NCI-H524 (cell line): ENCODE measurements around the gene SEZ6.
"Not testable (repeated sequence)": the region's sequence is repeated elsewhere in the genome, so short reads cannot be mapped to it uniquely, and the experiment has no call there.

Experiments
- DNase-seq, 2 experiments: peaks; one replicate each; lab custom pipeline; 2025; lab: John Stamatoyannopoulos, UW

SEZ6 gene

GRCh38 chr17:28937044-28937729 lies 68.6 kb downstream of the SEZ6 start:
- DNase-seq: no peak

GRCh38 chr17:28935744-28936460 lies 69.9 kb downstream of the SEZ6 start:
- no peak for DNase-seq

- not testable (repeated sequence) for DNase-seq
Observed at GRCh38 chr17:28934508-28934907, 71.3 kb downstream of the SEZ6 start.

GRCh38 chr17:28929787-28930186 lies 76.0 kb downstream of the SEZ6 start:
- no peak for DNase-seq

GRCh38 chr17:28928061-28928460 lies 77.8 kb downstream of the SEZ6 start:
- DNase-seq: no peak

GRCh38 chr17:28926786-28927185 lies 79.0 kb downstream of the SEZ6 start:
- DNase-seq: no peak

- no peak for DNase-seq
Observed at GRCh38 chr17:28926366-28926765, 79.5 kb downstream of the SEZ6 start.

GRCh38 chr17:28925912-28926365 lies 79.9 kb downstream of the SEZ6 start:
- DNase-seq: no peak

GRCh38 chr17:28920201-28920600 lies 85.6 kb downstream of the SEZ6 start:
- DNase-seq: no peak

GRCh38 chr17:28918295-28918694 lies 87.5 kb downstream of the SEZ6 start:
- DNase-seq: no peak

- no peak for DNase-seq
Observed at GRCh38 chr17:28917465-28917864, 88.4 kb downstream of the SEZ6 start.

- DNase-seq: no peak
Observed at GRCh38 chr17:28917029-28917428, 88.8 kb downstream of the SEZ6 start.

GRCh38 chr17:28916302-28916934 lies 89.4 kb downstream of the SEZ6 start:
- DNase-seq: peak; percentile 23 to 76

- no peak for DNase-seq
Observed at GRCh38 chr17:28912938-28913333, 92.9 kb downstream of the SEZ6 start.

- no peak for DNase-seq
Observed at GRCh38 chr17:28912281-28912937, 93.4 kb downstream of the SEZ6 start.

GRCh38 chr17:28911411-28912045 lies 94.3 kb downstream of the SEZ6 start:
- no peak for DNase-seq

- DNase-seq: no peak
Observed at GRCh38 chr17:28910534-28910933, 95.3 kb downstream of the SEZ6 start.

- DNase-seq: no peak
Observed at GRCh38 chr17:28908640-28909167, 97.1 kb downstream of the SEZ6 start.

- no peak for DNase-seq
Observed at GRCh38 chr17:28907709-28908475, 97.9 kb downstream of the SEZ6 start.

GRCh38 chr17:28906706-28907438 lies 99.0 kb downstream of the SEZ6 start:
- no peak for DNase-seq
